Right ventricle myocardium superior (tissue), 1 donor: ENCODE measurements around the gene ASCL4. TPM values are rescaled to one million over a fixed set of nuclear protein-coding genes. Genes with fewer than 3 reads are reported as not detected.

Experiments used
- ATAC-seq: fragments of 200-7000 bp; cut with Tn5 transposase; one replicate; pipeline ENCODE4 v1.9.1; 2020; ENCODE audit warnings: mild to moderate bottlenecking; ENCODE audit not compliant: poor library complexity
- DNase-seq: peaks from one replicate; pipeline ENCODE4 v3.0.0-alpha.2; 2020
- intact Hi-C: fragments of 100-400 bp; cut with DNase I; formaldehyde crosslinking; loops from one replicate; pipeline ENCODE4 v1.11.2; 2022
- total RNA-seq: library from RNA; stranded (reverse); fragmentation: NEBNext Ultra II Directional; extraction: Animal tissue kit (Norgen Biotek cat#: 25700); gene quantifications from one replicate; pipeline ENCODE4 v1.2.1, GENCODE V29; 2021
- donor health status: DM: no; HTN: yes; CAD: no; lungs with severe emphysema.

Gene ASCL4
- total RNA-seq, 1 donor from 2014 or later: not detected

- DNase-seq: no peak
- no peak for ATAC-seq
- intact Hi-C loops: no loop called here
Observed at GRCh38 chr12:107767466-107767865, 7.0 kb upstream of the ASCL4 start.

GRCh38 chr12:107775093-107775721, 703 bp downstream of the ASCL4 start:
- peak; percentile 44 for DNase-seq
- intact Hi-C loops: no loop called here
- peak; percentile 34 for ATAC-seq

- ATAC-seq: no peak
- intact Hi-C loops: no loop called here
- no peak for DNase-seq
Observed at GRCh38 chr12:107776171-107776570, 1.7 kb downstream of the ASCL4 start.

- DNase-seq: no peak
- intact Hi-C loops: no loop called here
- peak; percentile 65 for ATAC-seq
Observed at GRCh38 chr12:107778383-107779025, 4.0 kb downstream of the ASCL4 start.

GRCh38 chr12:107779077-107779831, 4.8 kb downstream of the ASCL4 start:
- ATAC-seq: peak; percentile 61
- DNase-seq: no peak
- intact Hi-C loops: no loop called here

GRCh38 chr12:107780298-107780697, 5.8 kb downstream of the ASCL4 start:
- intact Hi-C loops: no loop called here
- ATAC-seq (no peak), DNase-seq (no peak)

GRCh38 chr12:107782067-107782466, 7.6 kb downstream of the ASCL4 start:
- intact Hi-C loops: no loop called here
- no peak for ATAC-seq
- no peak for DNase-seq

GRCh38 chr12:107783406-107784376, 9.2 kb downstream of the ASCL4 start:
- no peak for ATAC-seq
- no peak for DNase-seq
- intact Hi-C loops: no loop called here

GRCh38 chr12:107788281-107788680, 13.8 kb downstream of the ASCL4 start:
- DNase-seq (no peak), ATAC-seq (no peak)
- intact Hi-C loops: no loop called here

GRCh38 chr12:107788690-107789458, 14.4 kb downstream of the ASCL4 start:
- ATAC-seq: no peak

GRCh38 chr12:107791465-107792089, 17.1 kb downstream of the ASCL4 start:
- ATAC-seq: no peak
- no peak for DNase-seq
- intact Hi-C loops: no loop called here

More at GRCh38 chr12:107788690-107789458, 14.4 kb downstream of the ASCL4 start:
- DNase-seq: no peak
- intact Hi-C loops: no loop called here

- intact Hi-C loops: no loop called here
- no peak for ATAC-seq
- no peak for DNase-seq
Observed at GRCh38 chr12:107794451-107794850, 19.9 kb downstream of the ASCL4 start.

- no peak for ATAC-seq
Observed at GRCh38 chr12:107798580-107798979, 24.1 kb downstream of the ASCL4 start.

GRCh38 chr12:107801150-107801549, 26.6 kb downstream of the ASCL4 start:
- ATAC-seq: no peak
- DNase-seq: no peak
- intact Hi-C loops: no loop called here

More at GRCh38 chr12:107798580-107798979, 24.1 kb downstream of the ASCL4 start:
- no peak for DNase-seq
- intact Hi-C loops: no loop called here

GRCh38 chr12:107803092-107803491, 28.6 kb downstream of the ASCL4 start:
- DNase-seq (no peak), ATAC-seq (no peak)
- intact Hi-C loops: no loop called here

GRCh38 chr12:107805488-107806180, 31.1 kb downstream of the ASCL4 start:
- intact Hi-C loops: no loop called here
- DNase-seq: no peak
- ATAC-seq: no peak
